GM10248 (cell line): ENCODE data around the gene SETBP1.

Experiments used
- CTCF ChIA-PET: fragments of 300-600 bp; sonication (Branson Sonifier 250); formaldehyde crosslinking; extraction: SDS; loops from one replicate; lab custom pipeline; 2021; ENCODE audit warnings: antibody characterized with exemption; lab: Yijun Ruan, JAX
- POLR2A ChIA-PET: fragments of 350-650 bp; sonication (Branson Sonifier 250); formaldehyde crosslinking; extraction: SDS; loops from one replicate; lab custom pipeline; 2020; ENCODE audit warnings: antibody characterized with exemption; lab: Yijun Ruan, JAX
- DNase-seq: peaks from one replicate; pipeline ENCODE4 v3.0.0; 2012; ENCODE audit errors: extremely low spot score
- TF ChIP-seq, protein P1 (sequence below): IDR thresholded peaks from 2 replicates; pipeline ENCODE4 v1.5.1; 2012; ENCODE audit warnings: mild to moderate bottlenecking, low read depth; ENCODE audit errors: extremely low read depth, missing control alignments, control extremely low read depth

Gene SETBP1

GRCh38 chr18:44793194-44793593 lies 112.5 kb downstream of the SETBP1 start:
- ChIA-PET CTCF (interaction anchor here (0.7 to 1.8 kb wide), 3 partner anchors 10 to 22 kb away, joined by 3 to 4 read pairs (median 3); no protein-coding TSS in a partner anchor), POLR2A (no interaction called here)
- no peak for DNase-seq
- TF ChIP-seq, protein P1, sequence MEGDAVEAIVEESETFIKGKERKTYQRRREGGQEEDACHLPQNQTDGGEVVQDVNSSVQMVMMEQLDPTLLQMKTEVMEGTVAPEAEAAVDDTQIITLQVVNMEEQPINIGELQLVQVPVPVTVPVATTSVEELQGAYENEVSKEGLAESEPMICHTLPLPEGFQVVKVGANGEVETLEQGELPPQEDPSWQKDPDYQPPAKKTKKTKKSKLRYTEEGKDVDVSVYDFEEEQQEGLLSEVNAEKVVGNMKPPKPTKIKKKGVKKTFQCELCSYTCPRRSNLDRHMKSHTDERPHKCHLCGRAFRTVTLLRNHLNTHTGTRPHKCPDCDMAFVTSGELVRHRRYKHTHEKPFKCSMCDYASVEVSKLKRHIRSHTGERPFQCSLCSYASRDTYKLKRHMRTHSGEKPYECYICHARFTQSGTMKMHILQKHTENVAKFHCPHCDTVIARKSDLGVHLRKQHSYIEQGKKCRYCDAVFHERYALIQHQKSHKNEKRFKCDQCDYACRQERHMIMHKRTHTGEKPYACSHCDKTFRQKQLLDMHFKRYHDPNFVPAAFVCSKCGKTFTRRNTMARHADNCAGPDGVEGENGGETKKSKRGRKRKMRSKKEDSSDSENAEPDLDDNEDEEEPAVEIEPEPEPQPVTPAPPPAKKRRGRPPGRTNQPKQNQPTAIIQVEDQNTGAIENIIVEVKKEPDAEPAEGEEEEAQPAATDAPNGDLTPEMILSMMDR = no peak

DNA sequence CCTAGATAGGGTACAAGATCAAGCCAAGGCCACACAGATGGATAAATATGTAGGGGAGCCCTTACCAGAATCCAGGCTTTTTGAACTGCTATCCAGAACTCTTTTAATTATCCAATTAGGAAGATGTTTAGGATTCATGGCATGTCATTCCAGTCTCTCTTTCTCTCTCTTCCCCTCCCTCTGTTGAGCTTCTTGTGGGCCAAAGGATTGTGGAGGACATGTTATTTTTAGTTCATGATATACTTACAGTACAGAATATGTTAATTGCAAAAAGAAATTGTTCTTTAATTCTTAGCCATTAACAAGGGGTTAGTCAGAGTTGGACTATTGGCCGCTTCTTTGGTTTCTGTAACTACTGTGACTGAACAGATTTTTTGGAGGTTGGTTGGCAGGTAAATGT lies 113.0 kb downstream of the SETBP1 start:
- ChIA-PET CTCF (interaction anchor here (0.9 to 1.8 kb wide), 4 partner anchors 9 to 22 kb away, joined by 3 to 4 read pairs (median 4); no protein-coding TSS in a partner anchor), POLR2A (no interaction called here)
- DNase-seq = no peak
- TF ChIP-seq, protein P1 = no peak

- ChIA-PET CTCF (no interaction called here), POLR2A (no interaction called here)
- TF ChIP-seq, protein P1 = no peak
- no peak for DNase-seq
Measured at GRCh38 chr18:44795241-44795640, 114.6 kb downstream of the SETBP1 start.

DNA sequence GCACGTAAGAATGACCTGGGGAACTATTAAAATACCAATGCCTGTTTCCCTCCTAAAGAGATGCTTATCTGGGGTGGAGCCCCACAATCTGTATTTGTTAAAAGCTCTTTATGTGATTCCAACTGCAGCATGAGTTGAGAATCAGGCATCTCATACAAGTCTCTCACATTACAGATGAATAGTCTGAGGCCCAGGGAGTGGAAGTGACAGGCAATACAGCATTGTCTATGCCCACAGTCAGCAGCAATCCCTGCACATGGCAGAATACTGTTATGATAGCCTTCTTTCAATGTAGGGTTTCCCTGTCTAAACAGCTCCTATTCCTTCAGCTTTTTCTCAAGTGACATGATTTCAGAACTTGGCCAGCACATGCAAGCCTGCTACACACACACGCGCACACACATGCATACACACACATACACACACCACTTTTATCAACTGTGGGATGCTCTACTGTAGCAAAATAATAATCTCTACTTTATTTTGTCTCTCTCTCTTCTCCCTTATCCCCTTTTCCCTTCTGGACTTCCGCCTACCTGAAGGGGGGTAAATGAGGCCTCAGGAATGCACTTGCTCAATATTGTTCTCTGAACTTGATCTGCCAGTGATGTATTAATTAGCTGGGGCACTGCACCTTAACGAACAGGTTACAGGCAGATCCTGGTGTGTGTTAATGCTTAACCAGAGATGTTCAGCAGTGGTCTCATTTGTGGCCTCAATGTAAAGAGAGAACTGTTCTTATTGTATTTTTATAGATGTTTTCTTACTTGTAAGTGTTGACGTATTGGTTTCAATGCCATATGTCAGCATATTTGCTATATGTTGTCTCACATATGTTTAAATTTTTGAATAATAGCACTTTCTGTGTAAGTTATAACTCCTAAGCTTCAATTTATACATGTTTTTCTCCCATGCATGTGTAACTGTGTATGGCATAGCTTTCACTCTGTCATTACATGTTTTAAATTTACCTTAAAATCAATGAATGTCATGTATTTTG lies 116.0 kb downstream of the SETBP1 start:
- CTCF ChIA-PET = interaction anchor here (0.9 to 1.5 kb wide), 7 partner anchors 10 to 70 kb away, joined by 3 to 6 read pairs (median 3); no protein-coding TSS in a partner anchor
- no peak for DNase-seq

GRCh38 chr18:44798433-44799048 lies 117.9 kb downstream of the SETBP1 start:
- CTCF ChIA-PET = interaction anchor here (0.9 to 1.8 kb wide), 8 partner anchors 10 to 414 kb away, joined by 3 to 7 read pairs (median 4); no protein-coding TSS in a partner anchor
- DNase-seq = no peak
- TF ChIP-seq, protein P1 = no peak
- POLR2A ChIA-PET = interaction anchor here (0.6 kb wide), 1 partner anchor 41 kb away, joined by 4 read pairs; no protein-coding TSS in a partner anchor

More for the DNA sequence above, 116.0 kb downstream of the SETBP1 start:
- POLR2A ChIA-PET = no interaction called here
- TF ChIP-seq, protein P1 = no peak

GRCh38 chr18:44799382-44799906 lies 118.8 kb downstream of the SETBP1 start:
- no peak for DNase-seq
- CTCF ChIA-PET = interaction anchor here (0.9 to 1.8 kb wide), 8 partner anchors 9 to 413 kb away, joined by 3 to 7 read pairs (median 4); no protein-coding TSS in a partner anchor
- TF ChIP-seq, protein P1 = no peak
- POLR2A ChIA-PET = no interaction called here
